HFF-Myc (cell line): ENCODE measurements around the gene PPP1R9A.
A peak's percentile ranks its signal among the peaks of the same experiment; 100 is the strongest.

Experiments used
- DNase-seq: peaks from one replicate; pipeline ENCODE4 v3.0.0-alpha.2; 2011; ENCODE audit warnings: low read depth; ENCODE audit errors: extremely low read depth
- H3K4me3 ChIP-seq: replicated peaks from 2 replicates; pipeline ENCODE4 v1.5.1; 2011; ENCODE audit warnings: low read depth, mild to moderate bottlenecking, control low read depth, low read length
- CTCF ChIP-seq: IDR thresholded peaks from 2 replicates; pipeline ENCODE4 v1.5.1; 2012; ENCODE audit warnings: mild to moderate bottlenecking, low read depth, low read length, control low read depth; ENCODE audit errors: missing control alignments

The PPP1R9A gene

DNA sequence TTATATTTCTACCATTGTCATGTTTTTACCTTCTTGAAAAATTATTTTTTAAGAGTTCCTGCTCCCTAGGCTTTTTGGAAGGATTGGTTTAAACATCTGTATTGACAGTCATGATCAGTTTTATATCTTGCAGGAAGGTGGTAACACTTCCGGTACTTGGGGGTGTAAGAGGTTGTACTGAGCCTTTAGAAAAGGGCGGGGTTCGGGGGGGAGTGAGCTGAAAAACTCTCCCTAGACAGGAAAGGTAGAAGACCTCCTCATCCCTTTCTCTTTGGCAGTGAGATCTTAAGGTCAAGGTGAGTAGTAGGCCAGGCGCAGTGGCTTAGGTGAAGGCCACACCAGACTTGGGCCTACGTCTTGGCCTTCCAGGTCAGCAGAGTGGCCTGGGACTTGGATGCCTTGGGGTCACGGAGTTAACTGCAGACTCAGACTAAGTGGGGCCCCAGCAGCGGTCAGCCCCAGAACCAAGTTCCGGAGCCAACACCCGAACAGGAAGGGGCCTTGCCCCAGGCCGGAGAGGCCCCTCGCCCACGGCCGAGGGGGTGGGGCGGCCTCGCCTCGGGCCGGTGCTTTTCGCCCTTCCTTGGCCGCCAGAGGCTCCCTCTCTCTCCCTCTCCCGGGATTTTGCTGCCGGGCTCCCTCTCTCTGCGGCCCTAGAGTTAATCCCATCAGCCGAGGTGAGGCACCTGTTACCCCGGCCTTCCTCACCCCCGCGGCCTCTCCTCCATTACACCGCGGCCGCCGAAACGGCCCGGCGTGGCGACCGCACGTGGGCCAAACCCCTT, at the start of gene PPP1R9A:
PPP1R9A (plus strand) TSS at position 569 of the 785 bp plus-strand sequence. CDS start 2,520 bp downstream, outside the sequence.
- no peak for DNase-seq
- peak within 1 kb of the TSS; percentile 35 for H3K4me3 ChIP-seq
- TF ChIP-seq CTCF: no peak

- no peak overlapping the region for H3K4me3 ChIP-seq
- DNase-seq: no peak
- no peak for TF ChIP-seq CTCF
Measured at GRCh38 chr7:94871132-94871531, 36.3 kb upstream of the PPP1R9A start.

- no peak for TF ChIP-seq CTCF
- H3K4me3 ChIP-seq: no peak overlapping the region
- DNase-seq: no peak
Measured at GRCh38 chr7:94873239-94873638, 34.2 kb upstream of the PPP1R9A start.

- H3K4me3 ChIP-seq: no peak overlapping the region
- no peak for TF ChIP-seq CTCF
- DNase-seq: no peak
Measured at GRCh38 chr7:94874036-94874785, 33.2 kb upstream of the PPP1R9A start.

DNA sequence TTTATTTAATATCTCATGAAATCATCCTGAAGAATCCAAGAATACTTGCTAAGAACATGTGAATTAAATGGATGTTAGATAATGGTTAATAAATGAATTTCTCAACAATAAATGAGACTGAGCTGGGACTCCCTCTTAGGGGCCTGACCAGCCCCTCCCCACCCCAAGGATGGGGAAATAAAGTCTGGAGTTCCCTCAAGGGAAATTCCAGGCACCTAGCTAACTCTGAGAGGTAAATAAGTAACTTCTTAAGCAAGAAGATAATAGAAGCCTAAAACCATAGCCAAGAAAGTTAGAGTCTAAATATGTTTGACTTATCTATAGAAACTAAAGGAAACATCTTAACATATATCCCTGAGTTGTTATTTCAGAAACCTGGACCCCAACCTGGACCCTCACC, 32.2 kb upstream of the PPP1R9A start:
- H3K4me3 ChIP-seq: no peak overlapping the region
- no peak for TF ChIP-seq CTCF
- no peak for DNase-seq

GRCh38 chr7:94877731-94878670, 29.4 kb upstream of the PPP1R9A start:
- DNase-seq: no peak
- TF ChIP-seq CTCF: no peak
- H3K4me3 ChIP-seq: no peak overlapping the region
